Bronchus fibroblast of lung (primary cell): ENCODE results near the gene GUCA1C. TPM values are rescaled to one million over a fixed set of nuclear protein-coding genes. Genes with fewer than 3 reads are reported as not detected.

ENCODE experiments used
- total RNA-seq: library from RNA; depleted of rRNA; stranded (reverse); fragments of >200 nt; gene quantifications from 2 replicates; pipeline ENCODE4 v1.2.3, GENCODE V29; 2015

The GUCA1C gene
- total RNA-seq: not detected in 2 replicates

GRCh38 chr3:108953700-108954099 lies at the start of gene GUCA1C:
TSS of gene GUCA1C (minus strand) at chr3:108953879. CDS start at chr3:108953762, 117 bp downstream.

Other genes with a start within 250 kb of the GUCA1C start
- gene RETNLB, start 196.5 kb downstream of the GUCA1C start, total RNA-seq: not detected in 2 replicates
- not detected in 2 replicates for gene TRAT1, start 131.1 kb downstream of the GUCA1C start, total RNA-seq
- not detected in 2 replicates for gene MORC1, start 164.3 kb upstream of the GUCA1C start, total RNA-seq
- gene C3orf85, start 182.8 kb upstream of the GUCA1C start, total RNA-seq: not detected in 2 replicates